ENCODE results near the gene SEPTIN10. TPM values are rescaled to one million over a fixed set of nuclear protein-coding genes. Genes with fewer than 3 reads are reported as not detected.

SEPTIN10 gene
- polyA plus RNA-seq, 1 donor from 2014 or later: 7.4 TPM

DNA sequence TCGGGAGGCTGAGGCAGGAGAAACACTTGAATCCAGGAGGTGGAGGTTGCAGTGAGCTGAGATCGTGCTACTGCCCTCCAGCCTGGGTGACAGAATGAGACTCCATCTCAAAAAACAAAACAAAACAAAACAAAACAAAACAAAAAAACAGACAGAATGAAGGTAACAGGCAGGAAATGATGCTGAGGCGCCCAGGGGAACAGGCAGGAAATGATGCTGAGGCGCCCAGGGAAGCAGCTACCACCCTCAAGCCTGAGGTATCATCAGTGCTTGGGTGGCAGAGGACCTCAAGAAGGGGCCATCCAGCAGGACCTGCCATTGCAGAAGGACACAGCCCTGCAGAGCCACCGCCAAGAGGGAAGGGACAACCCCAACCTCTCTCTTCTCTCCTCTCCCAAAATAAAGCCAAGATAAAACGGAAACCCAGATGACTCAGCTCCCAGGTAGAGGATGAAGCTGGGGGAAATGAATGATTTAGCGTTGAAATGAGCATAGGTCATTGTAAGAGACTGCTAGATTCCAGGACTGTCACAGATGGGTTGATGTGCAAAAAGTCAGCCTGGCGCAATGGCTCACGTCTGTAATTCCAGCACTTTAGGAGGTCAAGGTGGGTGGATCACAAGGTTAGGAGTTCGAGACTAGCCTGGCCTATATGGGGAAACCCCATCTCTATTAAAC lies 19.7 kb upstream of the SEPTIN10 start:
- Histone ChIP-seq H4K20me1 (ENCODE audit: insufficient read depth) (no peaks in the 10 kb centered on the region), H2AFZ (ENCODE audit: low read depth, low read length) (no peak overlapping the region), H3K9me2 (ENCODE audit: insufficient read depth, low read length) (no peaks in the 10 kb centered on the region), H3K36me3 (ENCODE audit: insufficient read depth, low read length) (no peaks in the 10 kb centered on the region), H3K79me2 (replicated peaks; ENCODE audit: insufficient read depth, low read length) (no peaks in the 10 kb centered on the region), H3F3A (ENCODE audit: insufficient read depth, low read length, poor library complexity, severe bottlenecking) (no peaks in the 10 kb centered on the region), H3K4me2 (ENCODE audit: low read length) (no peak overlapping the region), H3K27ac (ENCODE audit: low read length) (no peak overlapping the region), H3K9ac (ENCODE audit: low read length) (no peak overlapping the region), H3K9me3 (ENCODE audit: low read length) (no peaks in the 10 kb centered on the region), H3K4me3 (ENCODE audit: low read length) (no peak overlapping the region), H3K27me3 (ENCODE audit: insufficient read depth, low read depth, low read length) (no peaks in the 10 kb centered on the region)
- TF ChIP-seq TAF1 (IDR thresholded peaks at IDR 0.05; ENCODE audit: low read depth) (no peak), EZH2 (IDR thresholded peaks at IDR 0.05; ENCODE audit: borderline replicate concordance, insufficient read depth, low read length, poor library complexity, severe bottlenecking) (no peak), MXI1 (conservative IDR thresholded peaks at IDR 0.05; ENCODE audit: poor library complexity, severe bottlenecking) (no peak), RAD21 (conservative IDR thresholded peaks at IDR 0.05) (no peak), POLR2AphosphoS5 (IDR thresholded peaks at IDR 0.05) (no peak), EP300 (conservative IDR thresholded peaks at IDR 0.05; ENCODE audit: poor library complexity, severe bottlenecking) (no peak), SMC3 (conservative IDR thresholded peaks at IDR 0.05; ENCODE audit: poor library complexity) (no peak)
- TF ChIP-seq, protein P1, sequence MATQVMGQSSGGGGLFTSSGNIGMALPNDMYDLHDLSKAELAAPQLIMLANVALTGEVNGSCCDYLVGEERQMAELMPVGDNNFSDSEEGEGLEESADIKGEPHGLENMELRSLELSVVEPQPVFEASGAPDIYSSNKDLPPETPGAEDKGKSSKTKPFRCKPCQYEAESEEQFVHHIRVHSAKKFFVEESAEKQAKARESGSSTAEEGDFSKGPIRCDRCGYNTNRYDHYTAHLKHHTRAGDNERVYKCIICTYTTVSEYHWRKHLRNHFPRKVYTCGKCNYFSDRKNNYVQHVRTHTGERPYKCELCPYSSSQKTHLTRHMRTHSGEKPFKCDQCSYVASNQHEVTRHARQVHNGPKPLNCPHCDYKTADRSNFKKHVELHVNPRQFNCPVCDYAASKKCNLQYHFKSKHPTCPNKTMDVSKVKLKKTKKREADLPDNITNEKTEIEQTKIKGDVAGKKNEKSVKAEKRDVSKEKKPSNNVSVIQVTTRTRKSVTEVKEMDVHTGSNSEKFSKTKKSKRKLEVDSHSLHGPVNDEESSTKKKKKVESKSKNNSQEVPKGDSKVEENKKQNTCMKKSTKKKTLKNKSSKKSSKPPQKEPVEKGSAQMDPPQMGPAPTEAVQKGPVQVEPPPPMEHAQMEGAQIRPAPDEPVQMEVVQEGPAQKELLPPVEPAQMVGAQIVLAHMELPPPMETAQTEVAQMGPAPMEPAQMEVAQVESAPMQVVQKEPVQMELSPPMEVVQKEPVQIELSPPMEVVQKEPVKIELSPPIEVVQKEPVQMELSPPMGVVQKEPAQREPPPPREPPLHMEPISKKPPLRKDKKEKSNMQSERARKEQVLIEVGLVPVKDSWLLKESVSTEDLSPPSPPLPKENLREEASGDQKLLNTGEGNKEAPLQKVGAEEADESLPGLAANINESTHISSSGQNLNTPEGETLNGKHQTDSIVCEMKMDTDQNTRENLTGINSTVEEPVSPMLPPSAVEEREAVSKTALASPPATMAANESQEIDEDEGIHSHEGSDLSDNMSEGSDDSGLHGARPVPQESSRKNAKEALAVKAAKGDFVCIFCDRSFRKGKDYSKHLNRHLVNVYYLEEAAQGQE (IDR thresholded peaks at IDR 0.05; ENCODE audit: borderline replicate concordance): no peak
- TF ChIP-seq, protein P2, sequence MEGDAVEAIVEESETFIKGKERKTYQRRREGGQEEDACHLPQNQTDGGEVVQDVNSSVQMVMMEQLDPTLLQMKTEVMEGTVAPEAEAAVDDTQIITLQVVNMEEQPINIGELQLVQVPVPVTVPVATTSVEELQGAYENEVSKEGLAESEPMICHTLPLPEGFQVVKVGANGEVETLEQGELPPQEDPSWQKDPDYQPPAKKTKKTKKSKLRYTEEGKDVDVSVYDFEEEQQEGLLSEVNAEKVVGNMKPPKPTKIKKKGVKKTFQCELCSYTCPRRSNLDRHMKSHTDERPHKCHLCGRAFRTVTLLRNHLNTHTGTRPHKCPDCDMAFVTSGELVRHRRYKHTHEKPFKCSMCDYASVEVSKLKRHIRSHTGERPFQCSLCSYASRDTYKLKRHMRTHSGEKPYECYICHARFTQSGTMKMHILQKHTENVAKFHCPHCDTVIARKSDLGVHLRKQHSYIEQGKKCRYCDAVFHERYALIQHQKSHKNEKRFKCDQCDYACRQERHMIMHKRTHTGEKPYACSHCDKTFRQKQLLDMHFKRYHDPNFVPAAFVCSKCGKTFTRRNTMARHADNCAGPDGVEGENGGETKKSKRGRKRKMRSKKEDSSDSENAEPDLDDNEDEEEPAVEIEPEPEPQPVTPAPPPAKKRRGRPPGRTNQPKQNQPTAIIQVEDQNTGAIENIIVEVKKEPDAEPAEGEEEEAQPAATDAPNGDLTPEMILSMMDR (IDR thresholded peaks at IDR 0.05; ENCODE audit: poor library complexity, severe bottlenecking): no peak

DNA sequence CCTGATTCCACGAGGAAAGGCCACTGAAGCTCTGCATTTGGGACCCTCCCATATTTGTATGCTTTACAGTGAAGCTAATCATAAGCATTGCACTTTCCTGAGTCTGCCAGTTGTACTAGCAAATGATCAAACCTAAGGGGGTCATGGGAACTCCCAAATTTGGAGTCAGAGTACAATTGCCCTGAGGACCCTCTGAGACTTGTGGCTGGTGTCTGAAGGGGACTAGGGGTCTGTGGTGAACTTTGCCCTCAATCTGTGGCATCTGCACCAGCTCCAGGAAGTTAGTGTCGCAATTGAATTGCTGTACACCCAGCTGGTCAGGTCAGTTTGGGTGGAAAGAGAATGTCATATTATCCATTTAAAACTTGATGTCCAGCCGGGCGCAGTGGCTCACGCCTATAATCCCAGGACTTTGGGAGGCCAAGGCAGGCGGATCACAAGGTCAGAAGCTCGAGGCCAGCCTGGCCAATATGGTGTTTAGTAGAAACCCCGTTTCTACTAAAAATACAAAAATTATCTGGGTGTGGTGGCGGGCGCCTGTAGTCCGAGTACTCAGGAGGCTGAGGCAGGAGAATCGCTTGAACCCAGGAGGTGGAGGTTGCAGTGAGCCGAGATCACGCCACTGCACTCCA lies 18.5 kb upstream of the SEPTIN10 start:
- Histone ChIP-seq H3K9me3 (ENCODE audit: low read length) (no peaks in the 10 kb centered on the region), H3K9me2 (ENCODE audit: insufficient read depth, low read length) (no peaks in the 10 kb centered on the region), H4K20me1 (ENCODE audit: insufficient read depth) (no peaks in the 10 kb centered on the region), H2AFZ (ENCODE audit: low read depth, low read length) (no peak overlapping the region), H3K27me3 (ENCODE audit: insufficient read depth, low read depth, low read length) (no peaks in the 10 kb centered on the region), H3K4me3 (ENCODE audit: low read length) (no peak overlapping the region), H3K27ac (ENCODE audit: low read length) (no peak overlapping the region), H3K4me2 (ENCODE audit: low read length) (no peak overlapping the region), H3K9ac (ENCODE audit: low read length) (no peak overlapping the region), H3F3A (ENCODE audit: insufficient read depth, low read length, poor library complexity, severe bottlenecking) (no peaks in the 10 kb centered on the region), H3K36me3 (ENCODE audit: insufficient read depth, low read length) (no peaks in the 10 kb centered on the region), H3K79me2 (replicated peaks; ENCODE audit: insufficient read depth, low read length) (no peaks in the 10 kb centered on the region)
- TF ChIP-seq MXI1 (conservative IDR thresholded peaks at IDR 0.05; ENCODE audit: poor library complexity, severe bottlenecking) (no peak), POLR2AphosphoS5 (IDR thresholded peaks at IDR 0.05) (no peak), SMC3 (conservative IDR thresholded peaks at IDR 0.05; ENCODE audit: poor library complexity) (no peak), EZH2 (IDR thresholded peaks at IDR 0.05; ENCODE audit: borderline replicate concordance, insufficient read depth, low read length, poor library complexity, severe bottlenecking) (no peak), TAF1 (IDR thresholded peaks at IDR 0.05; ENCODE audit: low read depth) (no peak), RAD21 (conservative IDR thresholded peaks at IDR 0.05) (no peak), EP300 (conservative IDR thresholded peaks at IDR 0.05; ENCODE audit: poor library complexity, severe bottlenecking) (no peak)
- TF ChIP-seq, protein P2 (IDR thresholded peaks at IDR 0.05; ENCODE audit: poor library complexity, severe bottlenecking): no peak
- TF ChIP-seq, protein P1 (IDR thresholded peaks at IDR 0.05; ENCODE audit: borderline replicate concordance): no peak
